ENCODE data around the gene CHMP6.

CHMP6 gene

DNA sequence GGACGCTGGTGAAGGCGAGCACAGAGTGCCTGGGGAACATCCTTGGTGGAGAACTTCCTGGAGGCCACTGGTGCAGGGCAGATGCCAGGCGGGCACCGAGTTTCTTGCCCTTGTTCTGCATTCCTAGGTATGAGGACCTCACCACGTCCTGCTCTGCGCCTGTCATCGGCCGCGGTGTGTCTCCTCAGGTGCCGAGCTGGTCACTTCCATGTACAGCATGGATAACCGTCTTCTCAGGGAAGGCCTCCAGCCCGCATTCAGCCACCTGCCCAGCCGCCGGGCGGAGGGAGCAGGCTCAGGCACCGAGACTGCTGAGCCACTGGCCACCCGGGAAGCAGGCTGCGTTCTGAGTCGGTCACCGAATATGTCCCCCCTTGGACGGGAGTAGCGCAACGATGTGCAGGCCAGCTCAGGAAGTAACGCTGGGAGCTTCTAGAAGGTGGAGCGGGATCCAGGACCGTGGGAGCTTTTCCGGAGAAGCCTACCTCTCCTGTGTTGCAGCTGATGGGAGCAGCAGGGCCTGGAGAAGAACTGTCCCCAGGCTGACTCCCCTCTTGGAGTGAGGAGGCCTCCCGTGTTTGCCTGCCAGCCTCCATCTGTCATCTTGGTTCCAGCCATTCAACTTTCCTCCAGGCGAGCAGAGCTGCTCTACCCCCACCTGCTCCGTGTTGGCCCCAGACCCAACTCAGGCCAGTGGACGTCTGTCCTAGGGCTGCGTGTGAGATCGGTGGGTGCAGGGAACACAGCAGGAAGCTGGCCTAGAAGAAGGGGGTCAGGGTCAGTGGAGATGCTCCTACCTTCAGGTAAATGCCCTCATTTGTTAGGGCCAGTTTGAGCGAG lies 41.2 kb downstream of the CHMP6 start:
- DNase-seq, result no peak

DNA sequence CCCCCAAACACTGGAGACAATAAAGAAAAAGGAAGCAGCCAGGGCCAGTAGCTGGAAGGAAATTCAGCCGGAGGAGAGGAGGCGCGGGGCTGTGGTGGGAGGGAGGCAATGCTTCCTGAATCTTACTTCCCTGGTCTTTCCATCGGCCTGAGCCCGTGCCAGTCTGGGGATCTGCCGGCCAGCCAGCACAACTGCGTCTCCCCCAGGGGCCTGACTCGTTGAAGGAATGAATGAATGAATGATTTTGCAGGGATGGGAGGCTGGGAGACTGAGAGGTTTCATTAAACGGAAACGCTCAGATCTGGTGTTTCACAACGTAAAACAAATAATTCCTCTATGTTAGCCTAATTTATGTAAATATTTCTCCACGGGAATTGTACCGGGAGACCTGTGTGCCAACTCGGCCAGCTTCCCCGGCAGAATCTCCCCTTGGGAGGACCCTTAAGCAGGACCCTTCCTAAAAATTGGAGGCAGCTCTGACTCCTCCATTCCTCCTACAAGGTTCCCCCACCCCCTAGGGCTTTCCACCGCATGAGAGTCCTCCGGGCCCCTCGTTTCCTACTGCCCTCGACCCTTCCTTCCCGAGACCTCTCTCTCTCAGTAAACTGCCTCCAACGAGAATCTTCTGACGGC lies 42.0 kb downstream of the CHMP6 start:
- no peak for DNase-seq

DNA sequence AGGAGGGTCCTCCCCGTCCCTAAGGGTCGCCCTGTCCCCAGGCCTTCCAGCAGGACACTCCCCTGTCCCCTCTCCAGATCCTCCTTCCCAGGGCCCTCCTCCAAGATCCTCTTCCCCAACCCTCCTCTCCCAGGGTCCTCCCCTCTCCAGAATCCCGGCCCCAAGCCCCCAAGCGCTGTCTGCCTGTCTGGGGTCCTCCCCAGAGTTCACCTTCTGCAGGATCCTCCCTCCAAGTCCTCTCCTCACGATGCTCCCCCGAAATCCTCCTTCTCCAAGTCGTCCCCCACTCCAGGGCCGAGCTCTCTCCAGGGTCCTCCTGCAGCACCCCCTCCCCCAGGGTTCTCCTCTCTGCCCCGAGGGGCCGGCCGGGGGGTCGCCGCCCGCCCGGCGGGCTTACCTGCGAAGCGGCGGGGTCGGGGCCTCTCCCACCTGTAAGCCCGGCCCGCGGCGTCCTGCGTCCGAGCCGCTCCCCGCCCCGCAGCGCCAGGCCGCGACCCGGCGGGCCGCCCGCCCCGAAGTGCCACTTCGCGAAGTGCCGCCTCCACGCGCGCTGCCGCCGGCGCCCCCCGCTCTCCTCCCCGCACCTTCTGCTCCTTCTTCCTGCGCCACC lies 42.6 kb downstream of the CHMP6 start:
- no peak for DNase-seq

DNA sequence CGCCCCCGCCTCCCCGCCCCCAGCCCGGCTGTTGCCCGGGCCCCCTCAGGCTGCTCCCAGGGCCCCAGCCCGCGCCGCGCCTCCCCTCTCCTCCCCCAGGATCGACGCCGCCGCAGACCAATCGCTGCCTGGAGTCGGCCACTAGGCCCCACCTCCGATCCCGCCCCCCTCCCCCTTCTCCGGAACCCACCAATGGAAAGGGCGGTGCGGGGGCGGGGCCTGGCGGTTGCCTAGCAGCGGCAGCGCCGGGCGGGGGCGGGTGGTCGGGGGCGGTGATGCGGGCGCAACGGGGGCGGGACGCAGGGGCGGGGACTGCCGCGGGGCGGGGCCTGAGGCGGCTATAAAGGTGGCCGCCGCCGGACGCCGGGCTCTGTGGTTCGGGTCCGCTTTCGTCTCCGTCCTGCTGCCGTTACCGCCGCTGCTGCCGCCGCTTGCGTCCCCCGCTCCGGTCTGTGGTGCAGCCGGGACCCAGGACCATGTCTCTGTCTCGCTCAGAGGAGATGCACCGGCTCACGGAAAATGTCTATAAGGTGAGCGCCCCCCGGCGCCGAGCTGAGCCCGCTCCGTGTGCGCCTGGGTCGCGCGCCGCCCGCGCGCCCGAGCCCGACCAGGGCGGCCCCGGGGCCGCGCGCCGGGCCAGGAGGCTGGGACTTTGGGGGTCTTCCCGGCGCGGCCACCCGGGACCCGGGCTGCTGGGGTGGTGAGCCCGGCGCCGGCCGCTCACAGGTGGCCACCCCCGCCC lies 43.3 kb downstream of the CHMP6 start, which contains the start of gene BAIAP2:
Gene BAIAP2 (plus strand): TSS at position 373 of the 742 bp plus-strand sequence. CDS start 104 bp downstream, at position 477.
- DNase-seq, result peak; percentile 96

DNA sequence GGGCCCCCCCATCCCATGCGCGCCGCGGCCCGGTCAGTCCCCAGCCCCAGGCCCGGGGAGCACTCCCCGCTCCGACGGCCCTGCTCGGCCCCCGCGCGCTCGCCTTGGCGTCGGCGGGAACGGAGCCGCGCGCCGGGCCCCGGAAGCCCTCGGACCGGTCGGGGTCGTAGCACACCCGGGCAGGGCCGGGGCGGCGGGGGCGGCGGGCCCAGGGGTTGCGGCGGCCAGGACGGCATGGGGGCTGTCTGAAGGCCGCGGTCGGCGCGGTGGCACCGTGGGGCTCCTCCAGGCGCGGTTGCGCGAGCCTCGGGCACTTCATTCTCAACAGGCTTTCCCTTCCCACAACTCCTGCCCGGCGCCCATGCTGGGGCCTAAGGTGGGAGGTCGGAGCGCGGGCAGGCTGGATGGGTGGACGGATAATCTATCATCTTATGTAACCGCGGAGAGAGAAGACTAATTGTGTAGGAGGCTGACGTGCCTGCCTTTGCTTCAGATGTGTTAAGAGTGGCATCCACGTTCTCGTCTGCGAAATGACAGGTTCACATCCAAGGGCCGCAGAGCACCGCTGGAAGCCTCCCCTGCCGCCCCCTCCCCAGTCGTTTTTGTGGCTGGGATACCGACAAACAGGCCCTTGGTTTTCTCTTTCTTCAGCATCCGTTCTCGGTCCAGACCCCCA lies 44.0 kb downstream of the CHMP6 start:
- DNase-seq, result peak; percentile 40

DNA sequence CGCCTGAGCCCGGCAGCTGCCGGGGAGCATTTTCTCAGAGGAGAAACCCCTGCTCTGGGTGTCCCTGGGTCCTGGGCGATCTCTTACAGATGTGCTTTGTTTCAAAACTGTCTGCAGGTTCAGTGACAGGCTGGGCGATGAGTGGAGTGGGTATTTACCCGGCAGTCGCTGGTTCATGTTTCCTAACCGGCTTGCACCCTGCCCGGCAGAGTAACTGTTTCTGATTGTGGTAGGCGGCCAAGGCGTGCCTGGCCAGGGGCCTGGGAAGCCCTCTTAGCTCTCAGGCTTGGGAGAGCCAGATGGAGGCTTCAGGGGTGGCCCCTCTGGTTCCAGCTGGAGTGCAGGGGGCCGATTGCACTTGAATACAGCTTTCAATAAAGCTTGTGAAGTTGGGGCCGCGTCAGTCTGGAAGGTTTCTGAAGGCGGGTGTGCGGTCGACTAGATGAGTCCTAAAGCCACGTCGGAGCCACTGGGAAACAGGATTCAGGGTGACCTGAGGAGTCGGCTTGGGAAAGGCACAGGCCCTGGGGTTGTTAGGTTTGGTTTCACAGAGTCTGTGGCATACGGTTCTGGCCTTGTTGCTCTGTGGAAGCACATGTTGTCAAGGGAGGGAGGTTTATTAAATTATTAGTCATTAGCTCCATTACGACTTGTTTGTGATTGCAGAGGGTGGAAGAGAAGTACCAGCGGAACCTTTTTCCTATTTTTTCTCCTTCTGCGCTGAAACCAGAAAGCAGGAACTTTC lies 44.7 kb downstream of the CHMP6 start:
- no peak for DNase-seq

DNA sequence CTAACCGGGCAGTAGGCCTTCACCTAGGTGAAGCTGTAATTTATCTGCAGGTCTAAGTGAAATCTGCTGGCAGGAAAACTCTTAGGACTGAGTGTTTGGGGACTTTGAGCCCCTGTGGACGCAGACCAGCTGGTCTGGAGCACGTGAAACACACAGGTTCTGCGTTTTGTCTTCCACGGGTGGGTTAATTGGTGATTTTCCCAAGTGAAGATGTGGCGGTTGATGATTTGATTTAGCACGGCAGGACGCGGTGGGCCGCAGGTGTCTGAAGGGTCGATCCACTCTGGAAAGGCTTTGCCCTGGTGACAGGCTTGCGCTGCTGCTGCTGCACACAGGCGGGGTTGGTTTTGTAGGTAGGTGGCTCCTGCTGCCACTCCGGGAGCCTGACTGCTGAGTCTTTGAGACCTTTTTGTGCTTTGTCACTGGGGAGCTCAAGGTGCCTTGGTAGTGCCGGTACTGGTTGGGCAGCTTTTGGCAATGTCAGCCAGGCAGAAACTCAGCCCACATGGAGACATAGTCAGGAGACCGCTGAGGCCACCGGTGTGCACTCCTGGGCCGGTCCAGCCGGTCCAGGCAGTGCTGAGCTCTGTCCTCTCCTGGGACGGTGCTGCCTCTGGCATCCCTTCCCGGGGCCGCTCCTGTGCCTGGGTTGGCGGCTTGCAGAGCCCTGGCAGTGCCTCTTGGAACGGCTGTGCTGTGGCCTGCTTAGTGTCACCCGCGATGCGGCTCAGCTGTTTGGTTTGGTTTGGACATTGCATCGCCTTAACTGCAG lies 45.6 kb downstream of the CHMP6 start:
- DNase-seq, result no peak

DNA sequence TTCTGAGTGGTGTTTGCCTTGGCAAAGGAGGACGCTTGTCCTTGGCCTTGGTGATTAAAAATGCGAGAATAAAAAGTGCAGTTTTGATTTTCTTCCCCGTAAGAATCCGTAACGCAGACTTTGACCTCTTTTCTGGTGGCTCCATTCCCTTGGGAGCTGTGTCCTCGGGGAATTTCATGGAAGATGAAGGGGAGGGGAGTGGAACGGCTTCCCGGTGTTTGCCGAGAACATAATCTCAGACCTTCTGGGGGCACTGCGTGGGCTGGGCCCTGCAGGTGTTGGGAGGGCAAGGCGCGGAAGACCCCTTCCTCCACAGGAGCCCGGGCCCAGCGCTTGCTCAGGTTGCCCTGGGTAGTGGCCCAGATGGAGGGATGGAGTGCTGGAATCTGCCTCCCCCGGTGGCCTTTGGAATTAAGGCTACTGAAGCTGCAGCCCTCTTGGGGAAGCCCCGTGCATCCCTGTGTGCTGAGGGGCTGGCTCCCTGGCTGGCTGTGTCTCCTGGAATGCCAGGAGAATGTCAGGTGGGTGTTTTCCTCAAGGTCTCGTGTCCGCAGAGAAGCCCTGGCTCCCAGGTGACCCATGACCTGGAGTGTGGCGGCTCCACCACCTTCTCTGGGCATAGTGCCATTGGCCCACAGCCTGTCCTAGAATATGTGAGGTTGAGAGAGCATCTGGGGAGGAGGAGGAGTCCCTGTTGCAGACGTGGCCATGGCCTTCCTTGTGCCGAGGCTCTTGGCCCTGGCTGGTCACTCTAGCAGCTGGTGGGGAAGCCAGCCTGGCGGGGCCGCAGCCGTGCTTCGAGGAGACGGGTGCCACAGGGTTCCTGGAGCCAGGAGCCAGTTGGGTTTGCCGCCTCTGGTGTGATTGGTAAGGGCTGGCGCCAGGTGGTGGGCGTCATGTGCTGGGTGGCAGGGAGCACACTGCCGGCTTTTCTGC lies 46.4 kb downstream of the CHMP6 start:
- DNase-seq, result no peak

DNA sequence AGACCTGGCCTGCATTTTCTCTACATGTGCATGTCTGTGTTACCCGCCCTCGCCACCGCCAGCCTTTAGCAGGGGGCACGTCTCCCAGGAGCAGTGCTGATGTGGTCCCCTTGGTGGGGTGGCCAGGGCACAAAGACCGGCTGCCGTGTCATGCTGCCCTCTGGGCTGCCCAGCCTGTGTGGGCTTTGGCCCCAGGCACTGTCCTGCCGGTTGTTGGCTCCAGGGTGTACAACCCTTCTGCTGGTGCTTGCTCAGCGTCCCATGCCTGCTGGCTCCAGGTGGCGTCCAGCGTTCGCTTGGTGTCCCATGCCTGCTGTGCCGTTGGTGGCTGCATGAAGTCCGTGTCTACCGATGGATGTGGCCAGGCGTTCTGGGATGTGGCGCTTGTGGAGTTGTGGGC lies 47.5 kb downstream of the CHMP6 start:
- DNase-seq, result no peak

DNA sequence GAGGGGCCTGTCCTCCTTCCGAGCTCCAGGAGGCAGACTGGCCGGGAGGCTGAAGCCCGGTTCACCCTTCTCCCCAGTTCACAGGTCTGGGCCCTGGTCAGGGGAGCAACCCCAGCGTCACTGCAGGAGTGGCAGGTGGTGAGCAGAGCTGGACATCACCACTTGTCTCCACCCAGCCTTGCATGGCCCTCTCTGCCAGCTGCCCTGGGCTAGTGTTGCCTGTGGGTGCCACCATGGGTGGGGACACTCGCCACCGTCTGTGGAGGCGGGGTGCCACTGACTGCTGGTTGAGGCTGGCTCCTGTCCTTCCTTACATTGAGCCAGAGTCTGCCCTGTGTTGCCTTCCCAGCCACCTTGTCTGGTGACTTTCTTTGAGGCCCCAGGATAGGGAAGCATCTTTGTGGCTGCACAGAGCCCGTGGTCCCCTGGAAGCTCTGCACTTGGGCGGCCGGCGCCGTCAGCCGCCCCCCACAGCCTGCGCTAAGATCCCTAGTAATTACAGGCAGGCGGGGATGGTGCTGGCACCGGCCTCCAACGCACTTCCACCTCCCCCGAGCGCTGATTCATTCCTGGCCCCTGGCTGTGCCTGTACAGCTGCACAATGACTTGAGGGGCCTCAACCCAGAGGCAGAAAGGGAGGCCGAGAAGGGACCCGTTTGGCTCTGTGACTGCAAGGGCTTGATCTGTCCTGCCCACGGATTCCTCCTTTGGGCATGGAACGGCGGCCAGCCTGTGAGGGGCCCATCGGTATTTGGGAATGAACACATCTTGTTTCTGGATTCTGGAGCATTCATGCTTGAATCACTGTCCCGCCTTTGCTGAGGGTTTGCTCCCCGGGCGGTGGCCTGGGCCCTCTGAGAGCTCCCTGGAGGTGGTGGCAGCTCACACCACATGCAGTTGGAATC lies 48.5 kb downstream of the CHMP6 start:
- peak; percentile 13 for DNase-seq

DNA sequence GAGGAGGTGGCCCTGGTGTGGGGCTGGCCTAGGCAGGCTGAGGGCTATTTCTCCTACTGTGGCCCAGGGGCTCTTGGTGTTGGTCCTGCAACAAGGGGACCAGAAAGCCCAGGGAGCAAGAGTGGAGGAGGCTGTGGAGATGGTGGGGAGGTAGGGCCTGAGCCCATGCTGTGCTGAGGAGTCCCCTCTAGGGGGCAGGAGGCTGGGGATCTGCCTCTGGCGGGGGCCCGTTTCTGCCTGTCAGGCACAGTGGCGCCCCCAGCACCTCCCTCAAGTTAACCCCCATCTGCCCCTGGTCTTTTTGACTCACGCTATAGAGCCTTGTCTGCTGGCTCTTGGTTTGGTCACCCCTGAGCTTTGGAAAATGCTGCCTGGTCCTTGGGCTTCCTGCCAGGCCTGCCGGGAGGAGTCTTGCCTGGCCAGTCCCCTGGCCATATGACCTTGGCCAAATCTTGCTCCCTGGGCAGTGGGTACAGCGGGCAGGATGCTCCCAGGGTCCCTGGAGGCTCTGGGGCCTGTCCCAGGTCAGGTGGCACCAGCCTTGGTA lies 49.2 kb downstream of the CHMP6 start:
- DNase-seq, result no peak

DNA sequence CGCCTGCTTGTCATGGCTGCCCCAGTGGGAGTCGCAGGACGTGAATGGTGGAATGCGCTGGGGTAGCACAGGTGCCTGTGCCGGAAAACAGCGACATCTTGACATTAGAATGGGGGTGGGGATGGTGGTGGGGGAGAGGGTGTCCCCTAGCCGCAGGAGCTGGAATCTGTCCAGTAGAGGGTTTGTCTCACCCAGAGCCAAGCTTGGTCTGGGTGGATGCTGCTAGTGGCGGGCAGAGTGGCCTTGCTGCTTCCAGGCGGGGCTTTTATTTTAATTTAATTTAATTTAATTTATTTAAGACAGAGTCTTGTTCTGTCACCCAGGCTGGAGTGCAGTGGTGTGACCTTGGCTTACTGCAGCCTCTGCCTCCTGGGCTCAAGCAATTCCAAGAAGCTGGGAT lies 51.0 kb downstream of the CHMP6 start:
- DNase-seq, result no peak

DNA sequence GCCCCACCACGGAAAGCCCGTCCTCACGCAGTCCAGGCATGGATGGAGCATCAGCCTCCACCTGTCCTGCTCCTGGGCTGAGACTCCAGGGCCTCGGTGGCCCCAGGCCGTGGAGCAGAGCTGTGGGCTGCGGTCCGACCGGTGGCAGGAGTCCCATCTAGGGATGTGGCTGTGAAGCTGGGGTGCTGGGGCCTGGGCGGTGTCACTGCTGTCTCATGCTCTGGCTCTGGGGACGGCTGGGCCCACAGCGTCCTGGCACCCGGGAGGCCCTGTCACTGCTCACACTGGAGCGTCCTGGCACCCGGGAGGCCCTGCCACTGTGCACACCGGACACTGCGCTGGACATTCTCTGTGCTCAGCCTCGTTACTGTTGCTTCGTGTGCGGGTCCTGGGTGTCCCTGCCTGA lies 51.7 kb downstream of the CHMP6 start:
- no peak for DNase-seq

DNA sequence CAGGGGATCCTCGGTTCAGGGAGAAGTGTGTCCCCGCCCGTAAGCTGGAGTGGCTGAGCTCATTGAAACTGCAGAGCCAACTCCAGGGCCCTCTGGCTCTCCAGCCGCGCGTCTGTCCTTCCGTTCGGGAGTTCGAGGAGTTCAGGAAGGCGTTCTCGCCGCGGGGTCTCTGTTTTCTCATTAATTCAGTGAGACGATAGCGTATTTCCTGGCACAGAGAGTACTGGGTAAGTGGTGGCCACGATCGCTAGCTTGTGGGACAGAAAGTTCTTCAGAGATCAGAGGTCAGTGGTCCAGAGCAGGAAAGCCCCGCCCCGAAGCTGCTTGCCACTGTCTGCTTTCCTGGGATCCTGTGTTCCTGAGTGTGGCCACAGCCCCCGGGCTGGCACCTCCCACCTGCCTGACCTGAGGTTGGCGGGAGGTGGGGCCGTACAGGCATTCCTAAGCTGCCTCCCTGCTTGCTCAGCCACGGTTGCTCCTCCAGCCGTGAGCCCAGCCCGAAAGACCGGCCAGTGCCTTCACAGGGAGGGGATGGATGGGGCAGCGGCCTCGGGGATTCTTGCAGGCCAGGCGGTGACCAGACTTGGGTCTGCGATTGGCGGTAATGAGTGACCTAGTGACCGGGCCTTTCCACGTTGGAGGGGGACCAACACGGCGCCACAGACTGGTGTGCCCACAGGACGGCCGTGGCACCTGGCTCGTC lies 52.2 kb downstream of the CHMP6 start:
- DNase-seq, result no peak

DNA sequence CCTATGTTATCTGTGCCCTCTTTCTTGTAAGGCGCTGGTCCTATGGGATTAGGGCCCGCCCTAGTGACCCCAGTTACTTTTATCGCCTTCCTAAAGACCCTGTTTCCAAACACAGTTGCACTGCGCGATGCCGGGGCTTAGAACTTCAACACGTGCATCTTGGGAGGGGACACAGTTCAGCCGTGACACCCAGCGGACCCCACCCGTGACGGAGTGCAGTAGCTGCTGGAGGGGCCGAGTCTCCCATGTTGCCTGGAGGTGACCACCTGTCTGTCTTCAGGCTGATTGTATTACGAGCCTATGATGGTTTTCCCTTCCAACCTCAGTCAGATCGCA lies 52.8 kb downstream of the CHMP6 start:
- DNase-seq, result no peak

DNA sequence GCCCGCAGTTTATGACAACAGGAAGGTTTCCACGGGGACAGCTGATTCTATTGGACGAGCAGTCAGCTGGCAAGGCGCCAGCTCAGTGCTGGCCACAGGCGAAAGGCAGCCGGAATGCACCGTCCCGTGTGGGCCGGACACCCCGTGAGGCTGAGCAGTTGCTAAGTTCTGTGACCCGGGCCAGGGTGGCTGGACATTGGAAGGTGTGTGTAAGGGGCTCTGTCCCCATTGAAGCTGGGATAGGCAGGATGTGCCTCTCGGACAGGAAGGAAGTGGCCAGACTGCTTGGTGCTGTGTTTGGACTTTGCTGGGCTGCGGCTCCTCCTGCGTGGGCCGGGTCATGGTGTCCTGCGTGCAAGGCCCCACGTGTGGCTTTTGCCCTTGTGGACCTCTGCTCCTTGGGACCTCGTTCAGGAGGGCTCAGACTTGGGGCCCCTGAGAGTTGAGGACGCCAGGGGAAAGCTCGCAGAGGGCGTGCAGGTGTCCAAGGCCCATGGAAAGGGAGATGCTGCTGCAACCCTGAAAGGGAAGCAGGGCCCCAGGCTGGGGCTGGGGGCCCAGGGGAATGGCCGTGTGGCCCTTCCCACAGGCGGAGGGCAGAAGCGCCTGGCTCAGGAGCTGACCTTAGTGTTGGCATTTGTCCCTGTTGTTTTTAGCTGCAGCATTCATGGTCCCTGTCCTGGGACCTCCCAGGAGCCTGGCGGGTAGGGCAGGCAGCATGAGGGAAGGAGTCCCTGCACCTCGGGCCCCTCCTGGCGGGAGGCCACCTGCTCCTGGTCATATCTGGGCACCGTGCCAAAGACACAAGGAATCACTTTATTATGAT lies 53.3 kb downstream of the CHMP6 start:
- peak; percentile 78 for DNase-seq

DNA sequence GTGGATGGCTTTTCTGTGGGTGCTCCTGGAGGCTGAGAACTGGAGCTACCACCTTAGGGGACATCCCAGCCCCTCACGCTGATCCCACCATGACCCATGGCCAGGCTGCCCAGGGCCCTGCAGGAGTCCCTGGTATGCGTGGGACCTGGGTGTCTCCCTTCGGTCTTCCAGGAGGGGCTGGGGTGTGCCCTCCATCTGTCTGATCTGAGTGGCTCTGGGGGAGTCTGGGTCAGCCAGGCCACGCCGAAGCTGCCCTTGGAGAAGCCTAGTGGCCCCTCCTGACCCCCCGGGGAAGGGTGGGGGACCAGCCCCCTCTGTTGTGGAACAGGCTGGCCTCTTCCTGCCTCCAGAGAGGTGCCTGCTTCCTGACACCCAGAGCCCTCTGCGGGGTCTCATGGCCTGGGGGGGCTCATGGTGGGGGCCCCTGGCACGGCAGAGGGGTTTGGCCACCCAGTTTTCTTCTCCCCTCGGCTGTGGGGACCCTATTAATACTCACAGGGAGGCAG lies 54.0 kb downstream of the CHMP6 start:
- no peak for DNase-seq
